ENCODE results near the gene MLLT10. TPM values are rescaled to one million over a fixed set of nuclear protein-coding genes. Genes with fewer than 3 reads are reported as not detected.

MLLT10 gene
- total and polyA plus RNA-seq, 10 of the 15 experiments (the other 5 are each of a cell fraction or from before 2014, with no cell fraction given) = 8.7 to 61.1 (median 28.5) TPM

GRCh38 chr10:21513405-21513788 lies 20.6 kb upstream of the MLLT10 start:
- ATAC-seq = no peak
- Histone ChIP-seq H3K4me3 (no peak overlapping the region), H3K4me2 (ENCODE audit: control insufficient read depth, insufficient read depth) (no peak overlapping the region), H3K27me3 (replicated peaks in 1 of 2; ENCODE audit: control insufficient read depth in 2 of 2, insufficient read depth in 2 of 2, low read length in 1 of 2) (peaks cover 7 to 24% of the 10 kb centered on the region in 2 experiments), H3K27ac (ENCODE audit: control insufficient read depth, insufficient read depth) (no peak overlapping the region), H3K9ac (ENCODE audit: control insufficient read depth, insufficient read depth, low read length) (no peak overlapping the region), H3K79me2 (ENCODE audit: control insufficient read depth, insufficient read depth, low read length) (no peaks in the 10 kb centered on the region), H3K4me1 (ENCODE audit: control insufficient read depth, insufficient read depth, low read length) (peaks cover 6% of the 10 kb centered on the region), H4K20me1 (ENCODE audit: control insufficient read depth, insufficient read depth) (no peaks in the 10 kb centered on the region), H3K9me3 (replicated peaks; ENCODE audit: control insufficient read depth, insufficient read depth, low read length) (no peaks in the 10 kb centered on the region), H3K36me3 (ENCODE audit: control insufficient read depth in 2 of 2, insufficient read depth in 2 of 2, low read length in 1 of 2) (no peaks in the 10 kb centered on the region), H2AFZ (ENCODE audit: control insufficient read depth, low read depth, low read length) (no peak overlapping the region)
- FAIRE-seq = no peak
- 43% methylated on average over 1 of the region's 1 CpG for WGBS (ENCODE audit: insufficient coverage, insufficient replicate concordance, low lambda C conversion rate, missing lambda C conversion rate)
- no peak for DNase-seq (ENCODE audit: low read depth, low spot score)
- ChIA-PET SMC1A (ENCODE audit: uncharacterized antibody, unreplicated experiment) (no interaction called here), CTCF (interaction anchor here (0.6 kb wide), 1 partner anchor 24 kb away, joined by 3 read pairs; no protein-coding TSS in a partner anchor), RAD21 (ENCODE audit: unreplicated experiment) (no interaction called here), POLR2A (no interaction called here)
- in situ Hi-C loops (cut with MboI) (no loop called here), intact Hi-C loops (cut with micrococcal nuclease; ENCODE audit: unreplicated experiment) (no loop called here)
- TF ChIP-seq ZNF384 (IDR thresholded peaks at IDR 0.05; ENCODE audit: borderline replicate concordance, low read depth, low read length) = no peak
- no TSS peak for BruUV-seq (replicated peaks)

GRCh38 chr10:21514129-21514817 lies 19.8 kb upstream of the MLLT10 start:
- Histone ChIP-seq H3K27me3 (replicated peaks in 1 of 2; ENCODE audit: control insufficient read depth in 2 of 2, insufficient read depth in 2 of 2, low read length in 1 of 2) (peaks cover 9 to 33% of the 10 kb centered on the region in 2 experiments), H3K27ac (ENCODE audit: control insufficient read depth, insufficient read depth) (no peak overlapping the region), H3K4me3 (no peak overlapping the region), H2AFZ (ENCODE audit: control insufficient read depth, low read depth, low read length) (no peak overlapping the region), H4K20me1 (ENCODE audit: control insufficient read depth, insufficient read depth) (no peaks in the 10 kb centered on the region), H3K4me2 (ENCODE audit: control insufficient read depth, insufficient read depth) (no peak overlapping the region), H3K4me1 (ENCODE audit: control insufficient read depth, insufficient read depth, low read length) (peaks cover 14% of the 10 kb centered on the region), H3K9me3 (replicated peaks; ENCODE audit: control insufficient read depth, insufficient read depth, low read length) (no peaks in the 10 kb centered on the region), H3K9ac (ENCODE audit: control insufficient read depth, insufficient read depth, low read length) (no peak overlapping the region), H3K79me2 (ENCODE audit: control insufficient read depth, insufficient read depth, low read length) (no peaks in the 10 kb centered on the region), H3K36me3 (ENCODE audit: control insufficient read depth in 2 of 2, insufficient read depth in 2 of 2, low read length in 1 of 2) (no peaks in the 10 kb centered on the region)
- DNase-seq (ENCODE audit: low read depth, low spot score) (no peak), ATAC-seq (no peak), FAIRE-seq (no peak)
- POLR2A ChIA-PET = interaction anchor here (0.6 kb wide), 1 partner anchor 45 kb away, joined by 4 read pairs; no protein-coding TSS in a partner anchor
- SMC1A ChIA-PET (ENCODE audit: uncharacterized antibody, unreplicated experiment) = interaction anchor here (0.6 to 0.7 kb wide), 4 partner anchors 34 to 211 kb away, joined by 3 read pairs; no protein-coding TSS in a partner anchor
- WGBS (ENCODE audit: insufficient coverage, insufficient replicate concordance, low lambda C conversion rate, missing lambda C conversion rate) = 86% methylated on average over 4 of the region's 6 CpGs
- RAD21 ChIA-PET (ENCODE audit: unreplicated experiment) = interaction anchor here (0.7 kb wide), 1 partner anchor 207 kb away, joined by 3 read pairs; no protein-coding TSS in a partner anchor
- no TSS peak for BruUV-seq (replicated peaks)
- CTCF ChIA-PET = interaction anchor here (1.0 to 1.7 kb wide), 2 partner anchors 18 to 21 kb away, joined by 3 to 5 read pairs; no protein-coding TSS in a partner anchor
- intact Hi-C loops (cut with micrococcal nuclease; ENCODE audit: unreplicated experiment) (no loop called here), in situ Hi-C loops (cut with MboI) (no loop called here)
- TF ChIP-seq KLF5 (IDR thresholded peaks at IDR 0.05; ENCODE audit: partially characterized antibody) = no peak
- no peak for TF ChIP-seq ETV6 (conservative IDR thresholded peaks at IDR 0.05 in 1 of 2, IDR thresholded peaks at IDR 0.05 in 1 of 2; ENCODE audit: borderline replicate concordance in 1 of 2, low read depth in 1 of 2)
- TF ChIP-seq POLR2A (IDR thresholded peaks at IDR 0.05; ENCODE audit: low read depth, low read length) = no peak

All from GM12878 (cell line).